Measurements from ENCODE around the gene KPNA6. TPM values are rescaled to one million over a fixed set of nuclear protein-coding genes. Genes with fewer than 3 reads are reported as not detected.

The KPNA6 gene
- total and polyA plus RNA-seq, 2 of the 13 experiments (the other 11 are each of a cell fraction or from before 2014, with no cell fraction given) = 22.0 to 47.5 TPM

- TF ChIP-seq AFF4 (CRISPR knock-in tag; IDR thresholded peaks at IDR 0.05) (no peak), MTA3 (CRISPR knock-in tag; IDR thresholded peaks at IDR 0.05) (no peak), ZMAT5 (CRISPR knock-in tag; IDR thresholded peaks at IDR 0.05; ENCODE audit: borderline replicate concordance, low read depth) (no peak), ZNF562 (CRISPR knock-in tag; IDR thresholded peaks at IDR 0.05; ENCODE audit: borderline replicate concordance) (no peak), U2AF1 (optimal IDR thresholded peaks at IDR 0.05; ENCODE audit: low read depth, low read length) (peak; percentile 23), ZNF841 (CRISPR knock-in tag; IDR thresholded peaks at IDR 0.05; ENCODE audit: borderline replicate concordance) (no peak), CREB3 (CRISPR knock-in tag; IDR thresholded peaks at IDR 0.05) (no peak), RNF219 (CRISPR knock-in tag; IDR thresholded peaks at IDR 0.05) (no peak), PAWR (CRISPR knock-in tag; IDR thresholded peaks at IDR 0.05; ENCODE audit: borderline replicate concordance) (no peak), MAZ (IDR thresholded peaks at IDR 0.05; ENCODE audit: borderline replicate concordance, low read depth, low read length) (0 out of 2 replicates have a peak, but pooled peaks have one; percentile 28), MAZ (CRISPR knock-in tag; IDR thresholded peaks at IDR 0.05; ENCODE audit: low read depth) (peak; percentile 25; the same call in 1 of the 2 replicates), CEBPG (CRISPR knock-in tag; IDR thresholded peaks at IDR 0.05) (no peak), CENPX (CRISPR knock-in tag; IDR thresholded peaks at IDR 0.05) (no peak), RFX3 (CRISPR knock-in tag; IDR thresholded peaks at IDR 0.05) (peak; percentile 90), ZGPAT (CRISPR knock-in tag; IDR thresholded peaks at IDR 0.05) (no peak)
- TF ChIP-seq, protein P1, sequence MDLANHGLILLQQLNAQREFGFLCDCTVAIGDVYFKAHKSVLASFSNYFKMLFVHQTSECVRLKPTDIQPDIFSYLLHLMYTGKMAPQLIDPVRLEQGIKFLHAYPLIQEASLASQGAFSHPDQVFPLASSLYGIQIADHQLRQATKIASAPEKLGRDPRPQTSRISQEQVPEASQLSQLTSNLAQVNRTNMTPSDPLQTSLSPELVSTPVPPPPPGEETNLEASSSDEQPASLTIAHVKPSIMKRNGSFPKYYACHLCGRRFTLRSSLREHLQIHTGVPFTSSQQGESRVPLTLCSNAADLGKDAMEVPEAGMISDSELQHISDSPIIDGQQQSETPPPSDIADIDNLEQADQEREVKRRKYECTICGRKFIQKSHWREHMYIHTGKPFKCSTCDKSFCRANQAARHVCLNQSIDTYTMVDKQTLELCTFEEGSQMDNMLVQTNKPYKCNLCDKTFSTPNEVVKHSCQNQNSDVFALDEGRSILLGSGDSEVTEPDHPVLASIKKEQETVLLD (CRISPR knock-in tag; IDR thresholded peaks at IDR 0.05; ENCODE audit: low read depth) = peak; percentile 52; the same call in 1 of the 2 replicates
- TF ChIP-seq, protein P2, sequence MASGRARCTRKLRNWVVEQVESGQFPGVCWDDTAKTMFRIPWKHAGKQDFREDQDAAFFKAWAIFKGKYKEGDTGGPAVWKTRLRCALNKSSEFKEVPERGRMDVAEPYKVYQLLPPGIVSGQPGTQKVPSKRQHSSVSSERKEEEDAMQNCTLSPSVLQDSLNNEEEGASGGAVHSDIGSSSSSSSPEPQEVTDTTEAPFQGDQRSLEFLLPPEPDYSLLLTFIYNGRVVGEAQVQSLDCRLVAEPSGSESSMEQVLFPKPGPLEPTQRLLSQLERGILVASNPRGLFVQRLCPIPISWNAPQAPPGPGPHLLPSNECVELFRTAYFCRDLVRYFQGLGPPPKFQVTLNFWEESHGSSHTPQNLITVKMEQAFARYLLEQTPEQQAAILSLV (CRISPR knock-in tag; IDR thresholded peaks at IDR 0.05; ENCODE audit: borderline replicate concordance) = peak; percentile 44; the same call in 1 of the 2 replicates
Observed at GRCh38 chr1:32221980-32222755, 114.3 kb downstream of the KPNA6 start, which contains the start of the genes EIF3I and TMEM234 (continued).
